DOHH2 (cell line): ENCODE measurements around the gene ACTA2.

Experiments
- H3F3A ChIP-seq: fragments of 200-600 bp; sonication (generic), shearing (Covaris generic); 2 replicates; pipeline ENCODE4 v1.6.0; 2016; ENCODE audit warnings: antibody characterized with exemption, mild to moderate bottlenecking; ENCODE audit not compliant: control insufficient read depth, insufficient read depth
- H3K27ac ChIP-seq: fragments of 200-600 bp; sonication (generic); 2 replicates; pipeline ENCODE4 v1.5.1; 2014; ENCODE audit warnings: low read depth, mild to moderate bottlenecking, low read length, moderate library complexity
- H3K27me3 ChIP-seq: fragments of 200-600 bp; sonication (generic); 2 replicates; pipeline ENCODE4 v1.6.1; 2014; ENCODE audit warnings: mild to moderate bottlenecking, low read length, mixed read lengths; ENCODE audit not compliant: control insufficient read depth
- H3K36me3 ChIP-seq: fragments of 200-600 bp; sonication (generic); 2 replicates; pipeline ENCODE4 v1.6.1; 2014; ENCODE audit warnings: mild to moderate bottlenecking, low read length, moderate library complexity, mixed read lengths; ENCODE audit not compliant: control insufficient read depth
- H3K4me1 ChIP-seq: fragments of 200-600 bp; sonication (generic); 2 replicates; pipeline ENCODE4 v1.6.1; 2014; ENCODE audit warnings: mild to moderate bottlenecking, low read length, mixed read lengths; ENCODE audit not compliant: control insufficient read depth
- H3K4me2 ChIP-seq: fragments of 200-600 bp; sonication (generic); 2 replicates; pipeline ENCODE4 v1.6.0; 2014; ENCODE audit warnings: mild to moderate bottlenecking, low read length, moderate library complexity
- H3K4me3 ChIP-seq: fragments of 200-600 bp; sonication (generic); 2 replicates; pipeline ENCODE4 v1.5.1; 2014; ENCODE audit warnings: mild to moderate bottlenecking, low read length, mixed read lengths
- H3K79me2 ChIP-seq: fragments of 200-600 bp; sonication (generic); 2 replicates; pipeline ENCODE4 v1.6.1; 2014; ENCODE audit warnings: mild to moderate bottlenecking, low read length, mixed read lengths; ENCODE audit not compliant: control insufficient read depth
- H3K9me2 ChIP-seq: fragments of 200-600 bp; sonication (generic); replicated peaks from 2 replicates; pipeline ENCODE4 v1.6.1; 2014; ENCODE audit warnings: mild to moderate bottlenecking, low read length, mixed read lengths; ENCODE audit not compliant: control insufficient read depth
- H3K9me3 ChIP-seq: fragments of 200-600 bp; sonication (generic); 2 replicates; pipeline ENCODE4 v1.6.1; 2014; ENCODE audit warnings: antibody characterized with exemption, low read length, mixed read lengths; ENCODE audit not compliant: control insufficient read depth, insufficient read depth
- H4K20me1 ChIP-seq: fragments of 200-600 bp; sonication (generic); 2 replicates; pipeline ENCODE4 v1.6.0; 2014; ENCODE audit warnings: low read depth, mild to moderate bottlenecking, antibody characterized with exemption, low read length, moderate library complexity; ENCODE audit not compliant: control insufficient read depth, insufficient read depth
- CTCF ChIP-seq: fragments of 200-600 bp; sonication (generic); IDR thresholded peaks from one replicate; pipeline ENCODE4 v1.5.1; 2014; ENCODE audit warnings: antibody characterized with exemption, mild to moderate bottlenecking, low read depth, low read length; ENCODE audit not compliant: poor library complexity, severe bottlenecking
- EZH2phosphoT487 ChIP-seq: fragments of 200-600 bp; sonication (generic); IDR thresholded peaks from 2 replicates; pipeline ENCODE4 v1.6.1; 2017; ENCODE audit warnings: borderline replicate concordance, mild to moderate bottlenecking, antibody characterized with exemption, low read length, moderate library complexity, mixed read lengths

ACTA2 gene

GRCh38 chr10:88999625-89000024, 47.1 kb upstream of the ACTA2 start:
- Histone ChIP-seq H3K36me3 (no peaks in the 10 kb centered on the region), H3K4me3 (no peak overlapping the region), H3K79me2 (no peaks in the 10 kb centered on the region), H3K4me2 (peak overlapping the region; percentile 28), H3K27ac (no peak overlapping the region), H3K4me1 (peaks cover 34% of the 10 kb centered on the region), H3K9me2 (no peaks in the 10 kb centered on the region), H3F3A (no peaks in the 10 kb centered on the region), H3K9me3 (no peaks in the 10 kb centered on the region), H4K20me1 (no peaks in the 10 kb centered on the region), H3K27me3 (peaks cover 15% of the 10 kb centered on the region)
- TF ChIP-seq CTCF: no peak
- TF ChIP-seq EZH2phosphoT487: no peak

- Histone ChIP-seq H3F3A (no peaks in the 10 kb centered on the region), H3K4me3 (no peak overlapping the region), H4K20me1 (no peaks in the 10 kb centered on the region), H3K4me2 (no peak overlapping the region), H3K9me2 (no peaks in the 10 kb centered on the region), H3K27ac (no peak overlapping the region), H3K79me2 (no peaks in the 10 kb centered on the region), H3K27me3 (peaks cover 17% of the 10 kb centered on the region), H3K9me3 (no peaks in the 10 kb centered on the region), H3K36me3 (no peaks in the 10 kb centered on the region), H3K4me1 (peaks cover 35% of the 10 kb centered on the region)
- TF ChIP-seq CTCF (no peak), EZH2phosphoT487 (no peak)
These were observed 44.4 kb upstream of the ACTA2 start for GRCh38 chr10:88996927-88997326.

- no peak overlapping the region for H3K27ac ChIP-seq
- H3F3A ChIP-seq: no peaks in the 10 kb centered on the region
- H3K4me3 ChIP-seq: no peak overlapping the region
- H3K79me2 ChIP-seq: no peaks in the 10 kb centered on the region
- no peak for TF ChIP-seq CTCF
- TF ChIP-seq EZH2phosphoT487: no peak
- H3K4me2 ChIP-seq: peak overlapping the region; percentile 19; the same call in 1 of the 2 replicates
- H3K27me3 ChIP-seq: peaks cover 20% of the 10 kb centered on the region
- peaks cover 37% of the 10 kb centered on the region for H3K4me1 ChIP-seq
- no peaks in the 10 kb centered on the region for H3K9me2 ChIP-seq
- no peaks in the 10 kb centered on the region for H3K9me3 ChIP-seq
- no peaks in the 10 kb centered on the region for H3K36me3 ChIP-seq
- no peaks in the 10 kb centered on the region for H4K20me1 ChIP-seq
These were observed 42.7 kb upstream of the ACTA2 start for GRCh38 chr10:88995156-88995876.
